Measurements from ENCODE around the gene YAF2. TPM values are rescaled to one million over a fixed set of nuclear protein-coding genes. Genes with fewer than 3 reads are reported as not detected.

Gene YAF2
- total RNA-seq, 1 experiment from 2014 or later, result 15.0 TPM

DNA sequence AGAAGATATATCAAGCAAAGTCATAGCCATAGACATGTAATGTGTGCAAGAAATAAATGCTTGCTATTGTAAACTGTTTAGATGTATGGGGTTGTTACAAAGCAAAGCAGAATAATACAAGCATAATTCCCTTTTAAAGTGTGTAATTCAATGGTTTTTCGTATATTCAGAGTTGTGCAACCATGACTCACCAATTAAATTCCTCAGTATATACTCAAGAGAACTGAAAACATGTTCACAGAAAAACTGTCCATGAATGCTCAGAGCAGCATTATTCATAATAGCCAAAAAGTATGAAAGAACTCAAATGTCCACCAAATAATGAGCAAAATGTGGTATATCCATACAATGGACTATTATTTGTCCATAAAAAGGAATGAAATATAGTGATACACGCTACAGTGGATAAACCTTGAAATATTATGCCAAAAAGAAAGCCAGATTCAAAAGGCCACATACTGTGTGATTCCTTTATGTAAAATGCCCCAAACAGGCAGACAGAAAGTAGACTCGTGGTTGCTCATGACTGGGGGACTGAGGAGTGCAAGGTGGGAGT lies 102.7 kb downstream of the YAF2 start:
- no peaks in the 10 kb centered on the region for H3K9me2 ChIP-seq (ENCODE audit: insufficient read depth)
- RAD21 ChIA-PET (ENCODE audit: low non-redundant PET in 1 of 2, low total read pairs in 2 of 2, uncharacterized antibody in 2 of 2, unreplicated experiment in 2 of 2), result no interaction called here
- no TSS peak for BruUV-seq (replicated peaks)
- no peak overlapping the region for H2AFZ ChIP-seq (ENCODE audit: low read depth, low read length, poor library complexity, severe bottlenecking)
- intact Hi-C loops (cut with micrococcal nuclease), result no loop called here
- H3K4me1 ChIP-seq (ENCODE audit: control insufficient read depth in 1 of 2, insufficient read depth in 2 of 2, low read length in 2 of 2), result peaks cover 0 to 13% of the 10 kb centered on the region in 2 experiments; a peak in 2 of 4 replicates
- H4K20me1 ChIP-seq (ENCODE audit: insufficient read depth), result peaks cover 15% of the 10 kb centered on the region; the same call in 1 of the 2 replicates
- no peak overlapping the region for H3K27ac ChIP-seq (ENCODE audit: low read depth, low read length)
- TF ChIP-seq JUND (IDR thresholded peaks at IDR 0.05) (no peak), TCF7L2 (IDR thresholded peaks at IDR 0.05; ENCODE audit: borderline replicate concordance, extremely low read depth, insufficient read depth, insufficient read length) (no peak), YY1 (IDR thresholded peaks at IDR 0.05; ENCODE audit: extremely low read depth, insufficient replicate concordance, low read depth, low read length) (no peak), EZH2 (IDR thresholded peaks at IDR 0.05) (no peak)
- TF ChIP-seq, protein P1, sequence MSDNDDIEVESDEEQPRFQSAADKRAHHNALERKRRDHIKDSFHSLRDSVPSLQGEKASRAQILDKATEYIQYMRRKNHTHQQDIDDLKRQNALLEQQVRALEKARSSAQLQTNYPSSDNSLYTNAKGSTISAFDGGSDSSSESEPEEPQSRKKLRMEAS (IDR thresholded peaks at IDR 0.05), result no peak
- TF ChIP-seq, protein P2, sequence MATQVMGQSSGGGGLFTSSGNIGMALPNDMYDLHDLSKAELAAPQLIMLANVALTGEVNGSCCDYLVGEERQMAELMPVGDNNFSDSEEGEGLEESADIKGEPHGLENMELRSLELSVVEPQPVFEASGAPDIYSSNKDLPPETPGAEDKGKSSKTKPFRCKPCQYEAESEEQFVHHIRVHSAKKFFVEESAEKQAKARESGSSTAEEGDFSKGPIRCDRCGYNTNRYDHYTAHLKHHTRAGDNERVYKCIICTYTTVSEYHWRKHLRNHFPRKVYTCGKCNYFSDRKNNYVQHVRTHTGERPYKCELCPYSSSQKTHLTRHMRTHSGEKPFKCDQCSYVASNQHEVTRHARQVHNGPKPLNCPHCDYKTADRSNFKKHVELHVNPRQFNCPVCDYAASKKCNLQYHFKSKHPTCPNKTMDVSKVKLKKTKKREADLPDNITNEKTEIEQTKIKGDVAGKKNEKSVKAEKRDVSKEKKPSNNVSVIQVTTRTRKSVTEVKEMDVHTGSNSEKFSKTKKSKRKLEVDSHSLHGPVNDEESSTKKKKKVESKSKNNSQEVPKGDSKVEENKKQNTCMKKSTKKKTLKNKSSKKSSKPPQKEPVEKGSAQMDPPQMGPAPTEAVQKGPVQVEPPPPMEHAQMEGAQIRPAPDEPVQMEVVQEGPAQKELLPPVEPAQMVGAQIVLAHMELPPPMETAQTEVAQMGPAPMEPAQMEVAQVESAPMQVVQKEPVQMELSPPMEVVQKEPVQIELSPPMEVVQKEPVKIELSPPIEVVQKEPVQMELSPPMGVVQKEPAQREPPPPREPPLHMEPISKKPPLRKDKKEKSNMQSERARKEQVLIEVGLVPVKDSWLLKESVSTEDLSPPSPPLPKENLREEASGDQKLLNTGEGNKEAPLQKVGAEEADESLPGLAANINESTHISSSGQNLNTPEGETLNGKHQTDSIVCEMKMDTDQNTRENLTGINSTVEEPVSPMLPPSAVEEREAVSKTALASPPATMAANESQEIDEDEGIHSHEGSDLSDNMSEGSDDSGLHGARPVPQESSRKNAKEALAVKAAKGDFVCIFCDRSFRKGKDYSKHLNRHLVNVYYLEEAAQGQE (IDR thresholded peaks at IDR 0.05; ENCODE audit: low read depth), result no peak
- TF ChIP-seq, protein P3, sequence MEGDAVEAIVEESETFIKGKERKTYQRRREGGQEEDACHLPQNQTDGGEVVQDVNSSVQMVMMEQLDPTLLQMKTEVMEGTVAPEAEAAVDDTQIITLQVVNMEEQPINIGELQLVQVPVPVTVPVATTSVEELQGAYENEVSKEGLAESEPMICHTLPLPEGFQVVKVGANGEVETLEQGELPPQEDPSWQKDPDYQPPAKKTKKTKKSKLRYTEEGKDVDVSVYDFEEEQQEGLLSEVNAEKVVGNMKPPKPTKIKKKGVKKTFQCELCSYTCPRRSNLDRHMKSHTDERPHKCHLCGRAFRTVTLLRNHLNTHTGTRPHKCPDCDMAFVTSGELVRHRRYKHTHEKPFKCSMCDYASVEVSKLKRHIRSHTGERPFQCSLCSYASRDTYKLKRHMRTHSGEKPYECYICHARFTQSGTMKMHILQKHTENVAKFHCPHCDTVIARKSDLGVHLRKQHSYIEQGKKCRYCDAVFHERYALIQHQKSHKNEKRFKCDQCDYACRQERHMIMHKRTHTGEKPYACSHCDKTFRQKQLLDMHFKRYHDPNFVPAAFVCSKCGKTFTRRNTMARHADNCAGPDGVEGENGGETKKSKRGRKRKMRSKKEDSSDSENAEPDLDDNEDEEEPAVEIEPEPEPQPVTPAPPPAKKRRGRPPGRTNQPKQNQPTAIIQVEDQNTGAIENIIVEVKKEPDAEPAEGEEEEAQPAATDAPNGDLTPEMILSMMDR (IDR thresholded peaks at IDR 0.05 in 2 of 3, conservative IDR thresholded peaks at IDR 0.05 in 1 of 3; ENCODE audit: borderline replicate concordance in 1 of 3, insufficient read depth in 1 of 3, low read depth in 2 of 3, low read length in 2 of 3), result no peak
- TF ChIP-seq, protein P4, sequence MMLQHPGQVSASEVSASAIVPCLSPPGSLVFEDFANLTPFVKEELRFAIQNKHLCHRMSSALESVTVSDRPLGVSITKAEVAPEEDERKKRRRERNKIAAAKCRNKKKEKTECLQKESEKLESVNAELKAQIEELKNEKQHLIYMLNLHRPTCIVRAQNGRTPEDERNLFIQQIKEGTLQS (IDR thresholded peaks at IDR 0.05), result no peak
- no peaks in the 10 kb centered on the region for H3K36me3 ChIP-seq (ENCODE audit: control insufficient read depth in 1 of 2, insufficient read depth in 2 of 2, low read length in 2 of 2)
- ATAC-seq (no peak), DNase-seq (ENCODE audit: low read depth, low spot score) (no peak)
- no peak overlapping the region for H3K4me3 ChIP-seq (replicated peaks in 1 of 2; ENCODE audit: low read depth in 1 of 2, low read length in 2 of 2)
- no peak overlapping the region for H3K9ac ChIP-seq (ENCODE audit: low read length)
- CTCF ChIA-PET, result no interaction called here
- POLR2A ChIA-PET, result no interaction called here
- H3K9me3 ChIP-seq (ENCODE audit: control insufficient read depth in 1 of 2, insufficient read depth in 1 of 2, low read depth in 1 of 2, low read length in 2 of 2), result no peaks in the 10 kb centered on the region
- H3K79me2 ChIP-seq (ENCODE audit: insufficient read depth, low read length), result peaks cover 97% of the 10 kb centered on the region
- H3K27me3 ChIP-seq (ENCODE audit: insufficient read depth, low read length), result no peaks in the 10 kb centered on the region
- no peak overlapping the region for H3K4me2 ChIP-seq (ENCODE audit: low read length)
